GM19025 (cell line): Measurements from ENCODE around the gene CENPB.
A peak's percentile ranks its signal among the peaks of the same experiment; 100 is the strongest.

Experiments used
- ATAC-seq: cut with Tn5 transposase; IDR thresholded peaks from one replicate; pipeline ENCODE4 v1.9.1; 2021; ENCODE audit warnings: mild to moderate bottlenecking, low read depth, moderate library complexity; ENCODE audit not compliant: unreplicated experiment

Gene CENPB

DNA sequence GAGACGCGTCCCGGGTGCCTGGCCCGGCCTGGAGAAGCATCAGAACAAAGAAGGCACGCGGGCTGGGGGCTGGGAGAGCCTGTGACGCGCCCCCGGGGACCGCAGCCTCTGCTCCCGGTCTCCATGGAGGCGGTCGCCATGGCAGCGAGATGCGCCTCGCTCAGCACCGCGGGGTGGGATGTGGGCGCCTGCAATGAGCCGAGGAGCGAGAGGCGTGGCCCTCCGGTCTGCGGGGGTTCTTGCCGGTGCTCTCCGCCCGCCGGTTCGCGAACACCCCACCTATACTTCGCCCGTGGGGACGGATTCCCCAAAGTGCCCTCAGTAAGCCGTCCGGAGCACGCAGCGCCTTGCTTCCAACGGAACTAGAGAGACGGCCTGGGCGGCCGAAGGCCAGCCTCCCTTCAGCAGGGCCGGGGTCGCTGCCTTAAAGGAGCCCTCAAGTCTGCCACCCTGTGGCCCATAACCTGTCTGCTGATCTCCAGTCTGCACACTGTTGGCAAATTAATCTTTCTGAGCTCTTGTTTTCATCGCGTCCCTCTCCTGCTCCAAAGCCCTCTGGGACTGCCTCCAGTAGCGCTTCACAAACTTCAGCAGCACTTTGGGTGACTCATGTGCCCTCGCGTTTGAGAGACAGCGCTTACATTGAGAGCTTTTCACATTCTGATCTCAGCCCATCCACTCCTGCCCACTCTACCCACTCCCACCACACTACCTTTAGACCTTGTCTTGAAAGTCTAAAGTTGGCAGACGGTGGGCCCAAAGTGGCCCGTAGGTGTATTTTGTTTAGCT, 18.0 kb downstream of the CENPB start:
- ATAC-seq = peak; percentile 11

GRCh38 chr20:3767427-3768341, 18.9 kb downstream of the CENPB start, which contains the start of gene ADISSP:
Gene ADISSP (minus strand): TSS chr20:3767753. CDS start chr20:3760100, 7,653 bp downstream.
- peak; percentile 97 for ATAC-seq

- ATAC-seq = no peak
Measured at GRCh38 chr20:3767110-3767426, 19.5 kb downstream of the CENPB start.

GRCh38 chr20:3766422-3767109, 20.0 kb downstream of the CENPB start:
- no peak for ATAC-seq

GRCh38 chr20:3765171-3765882, 21.2 kb downstream of the CENPB start:
- ATAC-seq = no peak

GRCh38 chr20:3764659-3765058, 21.9 kb downstream of the CENPB start:
- no peak for ATAC-seq

DNA sequence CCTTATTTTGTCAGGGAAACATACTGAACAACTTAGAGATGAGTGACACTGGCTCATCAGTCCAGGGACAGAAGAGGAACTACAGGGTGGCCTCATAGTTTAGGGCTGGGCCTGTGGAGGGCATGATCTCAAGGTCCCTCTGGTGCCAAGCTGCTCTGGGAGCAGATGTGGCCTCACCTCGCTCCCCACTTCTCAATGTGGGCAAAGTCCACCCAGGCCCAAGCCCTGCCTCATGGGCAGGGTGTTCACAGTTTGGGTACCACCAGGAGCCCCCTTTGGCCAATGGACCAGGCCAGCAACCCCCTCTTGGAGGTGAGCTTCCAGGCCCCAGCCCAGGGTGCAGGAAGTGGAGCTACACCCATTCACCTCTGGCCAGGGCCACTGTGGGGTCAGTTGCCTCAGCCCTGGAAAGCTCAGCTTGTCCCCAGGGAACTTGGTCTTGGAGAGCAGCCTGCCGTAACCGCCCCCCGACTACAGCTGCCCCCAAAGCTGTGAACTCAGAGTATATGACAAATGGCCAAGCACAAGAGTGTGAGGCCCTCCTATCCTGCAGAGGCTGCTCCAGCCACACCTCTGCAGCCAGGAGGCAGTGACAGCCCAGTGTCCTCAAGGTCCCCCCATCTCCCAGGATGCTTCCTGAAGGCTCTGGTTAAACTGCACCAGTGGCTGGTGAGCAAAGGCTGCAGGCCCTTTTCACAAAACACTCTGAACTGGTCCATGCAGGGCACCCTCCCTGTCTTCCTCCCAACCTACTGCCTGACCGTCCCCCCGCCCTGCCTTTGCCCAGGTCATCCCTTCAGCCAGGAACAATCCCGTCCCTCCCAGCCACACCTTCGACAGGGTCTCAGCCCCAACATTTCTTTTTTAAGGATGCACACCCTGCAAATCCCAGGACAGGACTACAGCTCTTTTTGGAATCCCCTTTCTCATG, 22.6 kb downstream of the CENPB start:
- no peak for ATAC-seq

- no peak for ATAC-seq
Measured at GRCh38 chr20:3760655-3761348, 25.7 kb downstream of the CENPB start.

DNA sequence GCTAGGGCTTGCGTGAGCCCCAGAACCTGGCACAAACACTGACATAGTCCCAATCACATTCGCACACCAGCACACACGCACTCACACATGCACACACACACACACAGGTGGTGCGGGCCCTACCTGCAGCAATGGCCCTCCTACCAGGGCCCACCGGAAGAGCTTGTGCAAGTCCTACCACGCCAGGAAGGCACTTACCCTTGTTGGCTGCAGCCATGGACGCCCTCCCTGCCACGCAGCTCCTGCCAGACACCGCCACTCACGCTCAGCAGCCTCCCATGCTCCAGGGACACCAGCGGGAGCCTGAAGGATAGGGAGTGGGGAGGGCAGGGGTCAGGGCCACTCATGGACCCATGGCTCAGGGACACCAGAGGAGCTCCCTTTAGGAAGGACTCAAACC, 26.7 kb downstream of the CENPB start:
- no peak for ATAC-seq

- no peak for ATAC-seq
Measured at GRCh38 chr20:3759316-3759823, 27.2 kb downstream of the CENPB start.

DNA sequence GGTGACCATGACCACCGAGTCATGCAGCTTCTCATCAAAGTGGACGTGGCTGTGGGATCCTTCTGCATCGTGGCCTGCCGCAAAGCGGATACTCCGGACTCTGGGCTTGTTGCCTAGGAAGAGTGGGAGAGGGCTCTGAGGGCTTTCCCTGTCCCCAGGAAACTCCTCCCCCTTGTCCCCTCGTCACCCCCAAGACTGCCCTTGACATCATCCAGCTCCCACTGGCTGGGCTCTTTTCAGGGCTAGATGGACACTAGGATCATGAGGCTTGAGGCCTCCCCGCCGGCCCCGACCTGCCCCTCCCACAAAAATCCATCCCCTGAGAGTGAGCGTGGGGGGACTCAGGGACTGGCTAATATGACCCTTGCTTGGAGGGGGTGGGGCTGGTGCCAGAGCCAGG, 28.0 kb downstream of the CENPB start:
- ATAC-seq = no peak

DNA sequence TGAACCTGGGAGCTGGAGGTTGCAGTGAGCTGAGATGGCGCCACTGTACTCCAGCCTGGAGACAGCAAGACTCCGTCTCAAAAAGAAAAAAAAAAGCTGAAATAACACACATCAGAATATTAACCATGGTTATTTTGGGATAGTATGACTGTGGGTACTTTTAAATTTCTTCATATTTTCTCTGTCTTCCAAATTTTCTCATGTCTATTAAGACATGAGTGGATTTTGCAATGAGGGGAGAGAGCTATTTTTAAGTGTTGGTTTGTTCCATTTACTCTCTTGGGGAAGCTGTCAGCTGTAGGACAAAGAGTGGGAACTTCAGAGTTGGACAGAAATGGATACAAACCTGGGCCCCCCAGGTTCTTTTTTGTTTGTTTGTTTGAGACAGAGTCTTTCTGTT, 29.3 kb downstream of the CENPB start:
- ATAC-seq = no peak

DNA sequence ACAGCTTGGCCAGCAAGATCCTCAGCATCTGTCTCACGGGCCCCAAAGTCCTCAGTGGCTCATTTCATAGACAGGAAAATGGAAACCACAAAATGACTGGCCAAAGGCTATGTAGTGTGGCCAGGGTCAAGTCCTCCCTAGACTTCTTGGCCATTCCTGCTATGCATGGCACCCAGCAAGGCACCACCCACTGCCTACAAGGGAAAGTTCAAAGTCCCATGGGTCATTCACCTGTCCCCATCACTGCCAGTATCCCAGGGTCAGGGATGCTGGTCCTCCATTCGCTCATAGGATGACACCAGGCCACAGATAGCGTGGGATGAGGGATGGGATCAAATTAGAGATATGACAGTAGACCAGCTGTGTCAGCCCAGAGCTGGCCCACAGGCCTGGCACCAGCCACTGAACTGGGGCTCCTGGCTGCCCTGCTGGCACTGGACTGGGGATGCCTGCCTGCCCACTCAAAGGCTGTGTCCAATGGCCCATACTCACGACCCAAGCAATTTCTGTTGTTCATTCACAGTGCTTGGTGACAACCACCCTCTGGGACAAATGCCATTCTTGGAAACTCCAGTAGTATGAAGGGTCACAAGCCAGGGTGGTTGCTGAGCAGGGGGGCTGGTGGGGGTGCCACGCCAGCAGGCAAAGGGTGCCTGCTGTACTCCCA, 30.6 kb downstream of the CENPB start:
- ATAC-seq = no peak

DNA sequence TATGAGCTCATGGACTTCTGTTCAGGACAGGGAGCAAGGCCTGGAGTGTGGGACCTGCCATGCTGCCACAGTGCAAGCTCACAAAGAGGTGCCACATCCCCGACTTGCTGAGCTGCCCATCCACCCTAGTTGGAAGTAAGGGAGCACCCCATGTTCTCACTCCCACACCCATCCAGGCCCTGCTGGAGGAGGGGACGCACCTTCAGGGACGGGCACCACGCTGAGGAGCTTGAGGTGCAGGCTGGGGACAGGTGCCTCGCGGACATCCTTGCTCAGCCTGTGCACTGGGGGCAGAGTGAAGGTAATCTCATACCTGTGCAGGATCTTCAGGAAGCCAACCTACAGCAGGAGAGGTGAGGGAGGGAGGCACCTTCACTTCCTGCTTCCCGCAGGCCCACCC, 31.3 kb downstream of the CENPB start:
- no peak for ATAC-seq

GRCh38 chr20:3754276-3754630, 32.3 kb downstream of the CENPB start:
- no peak for ATAC-seq

GRCh38 chr20:3753501-3754275, 32.9 kb downstream of the CENPB start:
- ATAC-seq = no peak

- no peak for ATAC-seq
Measured at GRCh38 chr20:3753098-3753497, 33.4 kb downstream of the CENPB start.
